ENCODE measurements around the gene NSD2. TPM values are rescaled to one million over a fixed set of nuclear protein-coding genes. Genes with fewer than 3 reads are reported as not detected.

NSD2 gene
- total and polyA plus RNA-seq, 2 donors (not counting 1 experiment from before 2014, with no cell fraction given), result 14.2 to 64.8 TPM

GRCh38 chr4:1822568-1823544 lies 48.3 kb upstream of the NSD2 start:
- WGBS (ENCODE audit: insufficient coverage), result 94% methylated on average over 31 of the region's 37 CpGs
- Mint-ChIP-seq H3K9me3 (ENCODE audit: insufficient read depth) (no peaks in the 10 kb centered on the region), H3K27me3 (no peaks in the 10 kb centered on the region), H3K4me1 (no peaks in the 10 kb centered on the region), H3K4me3 (no peak overlapping the region), H3K27ac (no peak overlapping the region)
- H3K4me3 ChIP-seq (ENCODE audit: control extremely low read depth in 1 of 5, extremely low read depth in 1 of 5, insufficient read depth in 1 of 5, low read depth in 2 of 5, low read length in 4 of 5), result no peak overlapping the region
- POLR2A ChIA-PET, result no interaction called here
- no peaks in the 10 kb centered on the region for H3K27me3 ChIP-seq (replicated peaks in 1 of 4; ENCODE audit: control extremely low read depth in 1 of 4, control insufficient read depth in 3 of 4, insufficient read depth in 4 of 4, low read length in 3 of 4)
- no peak for DNase-seq
- no peaks in the 10 kb centered on the region for H3K4me1 ChIP-seq (ENCODE audit: control insufficient read depth in 2 of 2, insufficient read depth in 2 of 2, low read length in 2 of 2)
- H3K27ac ChIP-seq (ENCODE audit: low read length in 2 of 2), result no peak overlapping the region
- CTCF ChIA-PET, result no interaction called here
- no peaks in the 10 kb centered on the region for H4K20me1 ChIP-seq (ENCODE audit: control insufficient read depth, insufficient read depth, low read length, poor library complexity, severe bottlenecking)
- H3K9me3 ChIP-seq (ENCODE audit: control extremely low read depth in 1 of 3, control insufficient read depth in 2 of 3, insufficient read depth in 1 of 3, low read length in 2 of 3), result no peaks in the 10 kb centered on the region
- TF ChIP-seq, protein P1, sequence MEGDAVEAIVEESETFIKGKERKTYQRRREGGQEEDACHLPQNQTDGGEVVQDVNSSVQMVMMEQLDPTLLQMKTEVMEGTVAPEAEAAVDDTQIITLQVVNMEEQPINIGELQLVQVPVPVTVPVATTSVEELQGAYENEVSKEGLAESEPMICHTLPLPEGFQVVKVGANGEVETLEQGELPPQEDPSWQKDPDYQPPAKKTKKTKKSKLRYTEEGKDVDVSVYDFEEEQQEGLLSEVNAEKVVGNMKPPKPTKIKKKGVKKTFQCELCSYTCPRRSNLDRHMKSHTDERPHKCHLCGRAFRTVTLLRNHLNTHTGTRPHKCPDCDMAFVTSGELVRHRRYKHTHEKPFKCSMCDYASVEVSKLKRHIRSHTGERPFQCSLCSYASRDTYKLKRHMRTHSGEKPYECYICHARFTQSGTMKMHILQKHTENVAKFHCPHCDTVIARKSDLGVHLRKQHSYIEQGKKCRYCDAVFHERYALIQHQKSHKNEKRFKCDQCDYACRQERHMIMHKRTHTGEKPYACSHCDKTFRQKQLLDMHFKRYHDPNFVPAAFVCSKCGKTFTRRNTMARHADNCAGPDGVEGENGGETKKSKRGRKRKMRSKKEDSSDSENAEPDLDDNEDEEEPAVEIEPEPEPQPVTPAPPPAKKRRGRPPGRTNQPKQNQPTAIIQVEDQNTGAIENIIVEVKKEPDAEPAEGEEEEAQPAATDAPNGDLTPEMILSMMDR (IDR thresholded peaks at IDR 0.05), result no peak
- TF ChIP-seq EZH2 (IDR thresholded peaks at IDR 0.05; ENCODE audit: borderline replicate concordance, insufficient read depth, low read depth, low read length, poor library complexity, severe bottlenecking), result no peak
- no peak overlapping the region for H3K9ac ChIP-seq (ENCODE audit: low read length)
- peaks cover 8 to 73% of the 10 kb centered on the region in 2 experiments for H3K36me3 ChIP-seq (replicated peaks in 1 of 2; ENCODE audit: control extremely low read depth in 1 of 2, control insufficient read depth in 1 of 2, extremely low read depth in 1 of 2, insufficient read depth in 2 of 2, low read length in 1 of 2)
- ATAC-seq (ENCODE audit: low read depth), result no peak
- H3K4me2 ChIP-seq (replicated peaks; ENCODE audit: low read depth, low read length, poor library complexity, severe bottlenecking), result no peak overlapping the region
- H2AFZ ChIP-seq (ENCODE audit: insufficient read depth, low read depth, low read length, poor library complexity, severe bottlenecking), result no peak overlapping the region
- intact Hi-C loops (cut with micrococcal nuclease), result no loop called here
- H3K79me2 ChIP-seq (ENCODE audit: control insufficient read depth, insufficient read depth, low read length), result no peaks in the 10 kb centered on the region

DNA sequence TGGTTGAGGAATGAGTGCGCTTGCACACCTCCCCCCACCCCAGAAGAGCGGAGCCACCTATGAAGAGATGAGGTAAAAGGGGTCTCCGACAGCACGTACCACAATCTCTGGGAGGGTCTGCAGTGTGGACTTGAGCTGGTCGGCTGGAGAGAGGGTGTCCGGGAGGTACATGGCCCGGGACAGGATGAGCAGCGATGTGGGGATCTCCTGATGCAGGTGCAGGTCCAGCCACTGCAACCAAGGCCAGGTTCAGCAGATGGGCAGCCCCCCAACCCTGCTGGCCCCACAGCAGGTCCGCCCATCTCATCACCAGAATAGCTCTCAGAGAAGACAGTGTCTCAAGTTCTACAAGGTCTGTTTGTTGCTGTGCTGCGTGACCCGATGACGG lies 47.7 kb upstream of the NSD2 start:
- no peaks in the 10 kb centered on the region for H3K9me3 ChIP-seq (ENCODE audit: control extremely low read depth in 1 of 3, control insufficient read depth in 2 of 3, insufficient read depth in 1 of 3, low read length in 2 of 3)
- no peak overlapping the region for H3K27ac ChIP-seq (ENCODE audit: low read length in 2 of 2)
- no peak for ATAC-seq (ENCODE audit: low read depth)
- H3K4me1 ChIP-seq (ENCODE audit: control insufficient read depth in 2 of 2, insufficient read depth in 2 of 2, low read length in 2 of 2), result no peaks in the 10 kb centered on the region
- H3K79me2 ChIP-seq (ENCODE audit: control insufficient read depth, insufficient read depth, low read length), result no peaks in the 10 kb centered on the region
- no peak overlapping the region for H3K9ac ChIP-seq (ENCODE audit: low read length)
- no peak overlapping the region for H2AFZ ChIP-seq (ENCODE audit: insufficient read depth, low read depth, low read length, poor library complexity, severe bottlenecking)
- DNase-seq, result no peak
- H3K36me3 ChIP-seq (replicated peaks in 1 of 2; ENCODE audit: control extremely low read depth in 1 of 2, control insufficient read depth in 1 of 2, extremely low read depth in 1 of 2, insufficient read depth in 2 of 2, low read length in 1 of 2), result peaks cover 8 to 70% of the 10 kb centered on the region in 2 experiments
- 100% methylated on average over 10 of the region's 12 CpGs for WGBS (ENCODE audit: insufficient coverage)
- intact Hi-C loops (cut with micrococcal nuclease), result no loop called here
- Mint-ChIP-seq H3K4me1 (no peaks in the 10 kb centered on the region), H3K9me3 (ENCODE audit: insufficient read depth) (no peaks in the 10 kb centered on the region), H3K4me3 (no peak overlapping the region), H3K27me3 (no peaks in the 10 kb centered on the region), H3K27ac (no peak overlapping the region)
- TF ChIP-seq, protein P1 (IDR thresholded peaks at IDR 0.05), result no peak
- TF ChIP-seq EZH2 (IDR thresholded peaks at IDR 0.05; ENCODE audit: borderline replicate concordance, insufficient read depth, low read depth, low read length, poor library complexity, severe bottlenecking), result no peak
- no peak overlapping the region for H3K4me3 ChIP-seq (ENCODE audit: control extremely low read depth in 1 of 5, extremely low read depth in 1 of 5, insufficient read depth in 1 of 5, low read depth in 2 of 5, low read length in 4 of 5)
- H3K27me3 ChIP-seq (replicated peaks in 1 of 4; ENCODE audit: control extremely low read depth in 1 of 4, control insufficient read depth in 3 of 4, insufficient read depth in 4 of 4, low read length in 3 of 4), result no peaks in the 10 kb centered on the region
- no peak overlapping the region for H3K4me2 ChIP-seq (replicated peaks; ENCODE audit: low read depth, low read length, poor library complexity, severe bottlenecking)
- H4K20me1 ChIP-seq (ENCODE audit: control insufficient read depth, insufficient read depth, low read length, poor library complexity, severe bottlenecking), result no peaks in the 10 kb centered on the region
- ChIA-PET CTCF (no interaction called here), POLR2A (no interaction called here)
